HEK293T (cell line): ENCODE measurements around the gene C21orf58.

ENCODE experiments used
- BHLHE40 ChIP-seq: fragments of 450-650 bp; IDR thresholded peaks from 2 replicates; pipeline ENCODE4 v1.6.1; 2016; ENCODE audit warnings: mild to moderate bottlenecking, moderate library complexity, borderline replicate concordance
- CTBP1 ChIP-seq: fragments of 450-650 bp; IDR thresholded peaks from 2 replicates; pipeline ENCODE4 v1.6.1; 2016; ENCODE audit warnings: borderline replicate concordance
- ELF4 ChIP-seq: fragments of 450-650 bp; IDR thresholded peaks from 2 replicates; pipeline ENCODE4 v1.6.1; 2017; ENCODE audit warnings: antibody characterized with exemption
- FOXK2 ChIP-seq: fragments of 450-650 bp; IDR thresholded peaks from 2 replicates; pipeline ENCODE4 v1.6.1; 2016; ENCODE audit warnings: mild to moderate bottlenecking
- FOXM1 ChIP-seq: fragments of 450-650 bp; IDR thresholded peaks from 2 replicates; pipeline ENCODE4 v1.6.1; 2017; ENCODE audit warnings: mild to moderate bottlenecking, borderline replicate concordance
- SP1 ChIP-seq: fragments of 450-650 bp; IDR thresholded peaks from 2 replicates; pipeline ENCODE4 v1.6.1; 2017
- SUZ12 ChIP-seq: fragments of 450-650 bp; IDR thresholded peaks from 2 replicates; pipeline ENCODE4 v1.6.1; 2016; ENCODE audit warnings: mild to moderate bottlenecking
- TARDBP ChIP-seq: fragments of 450-650 bp; IDR thresholded peaks from 2 replicates; pipeline ENCODE4 v1.6.1; 2016
- ZNF384 ChIP-seq: fragments of 450-650 bp; IDR thresholded peaks from 2 replicates; pipeline ENCODE4 v1.6.1; 2016
- TF ChIP-seq, protein P1 (sequence below): fragments of 450-650 bp; IDR thresholded peaks from 2 replicates; pipeline ENCODE4 v1.6.1; 2016

- TF ChIP-seq FOXK2 (no peak), CTBP1 (no peak), SP1 (no peak), TARDBP (no peak), BHLHE40 (no peak), ZNF384 (no peak), ELF4 (no peak), SUZ12 (no peak), FOXM1 (no peak)
- TF ChIP-seq, protein P1, sequence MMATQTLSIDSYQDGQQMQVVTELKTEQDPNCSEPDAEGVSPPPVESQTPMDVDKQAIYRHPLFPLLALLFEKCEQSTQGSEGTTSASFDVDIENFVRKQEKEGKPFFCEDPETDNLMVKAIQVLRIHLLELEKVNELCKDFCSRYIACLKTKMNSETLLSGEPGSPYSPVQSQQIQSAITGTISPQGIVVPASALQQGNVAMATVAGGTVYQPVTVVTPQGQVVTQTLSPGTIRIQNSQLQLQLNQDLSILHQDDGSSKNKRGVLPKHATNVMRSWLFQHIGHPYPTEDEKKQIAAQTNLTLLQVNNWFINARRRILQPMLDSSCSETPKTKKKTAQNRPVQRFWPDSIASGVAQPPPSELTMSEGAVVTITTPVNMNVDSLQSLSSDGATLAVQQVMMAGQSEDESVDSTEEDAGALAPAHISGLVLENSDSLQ = no peak
Observed at GRCh38 chr21:46366561-46366960, 42.9 kb upstream of the C21orf58 start.
